Natural killer cell (primary cell): ENCODE results near the gene G6PC1. TPM values are rescaled to one million over a fixed set of nuclear protein-coding genes. Genes with fewer than 3 reads are reported as not detected.

Source experiments
- ATAC-seq, 3 donors: fragments of 150-1000 bp in 2 of 3; fragments of 200-7000 bp in 1 of 3; cut with Tn5 transposase; 1 replicate in 1 of 3; 2 replicates in 2 of 3; pipeline ENCODE4 v1.10.0; 2021; ENCODE audit warnings: mild to moderate bottlenecking in 2 of 3, moderate library complexity in 2 of 3
- DNase-seq, 2 donors: peaks; one replicate each; pipeline versions ENCODE4 v3.0.0 to v3.0.0-alpha.2; 2013 to 2021; ENCODE audit warnings: mixed read lengths in 1 of 2
- H3K27ac ChIP-seq: one replicate; pipeline ENCODE4 v1.5.1; 2013; ENCODE audit warnings: mild to moderate bottlenecking, low read length
- H3K27me3 ChIP-seq: one replicate; pipeline ENCODE4 v1.6.1; 2013; ENCODE audit warnings: low read length; ENCODE audit not compliant: control insufficient read depth, insufficient read depth
- H3K36me3 ChIP-seq: one replicate; pipeline ENCODE4 v1.6.1; 2013; ENCODE audit warnings: low read length; ENCODE audit not compliant: control insufficient read depth, insufficient read depth
- H3K4me1 ChIP-seq: one replicate; pipeline ENCODE4 v1.6.1; 2013; ENCODE audit warnings: low read length; ENCODE audit not compliant: control insufficient read depth, insufficient read depth
- H3K4me3 ChIP-seq: one replicate; pipeline ENCODE4 v1.5.1; 2013; ENCODE audit warnings: low read length
- H3K9me3 ChIP-seq: one replicate; pipeline ENCODE4 v1.6.1; 2013; ENCODE audit warnings: low read length; ENCODE audit not compliant: control insufficient read depth, insufficient read depth
- H3K27ac Mint-ChIP-seq, 2 donors: one replicate each; pipeline ENCODE4 v1.8.0; 2022; ENCODE audit warnings: mild to moderate bottlenecking in 2 of 2, mixed read lengths in 2 of 2, moderate library complexity in 1 of 2
- H3K27me3 Mint-ChIP-seq, 2 donors: one replicate each; pipeline ENCODE4 v1.8.0; 2022; ENCODE audit warnings: low read depth in 2 of 2, mixed read lengths in 2 of 2
- H3K36me3 Mint-ChIP-seq: one replicate; pipeline ENCODE4 v1.8.0; 2022; ENCODE audit warnings: mixed read lengths
- H3K4me1 Mint-ChIP-seq, 2 donors: one replicate each; pipeline ENCODE4 v1.8.0; 2022; ENCODE audit warnings: mixed read lengths in 2 of 2
- H3K4me3 Mint-ChIP-seq: one replicate; pipeline ENCODE4 v1.8.0; 2022; ENCODE audit warnings: mild to moderate bottlenecking, moderate library complexity, mixed read lengths
- H3K9me3 Mint-ChIP-seq, 2 donors: one replicate each; pipeline ENCODE4 v1.8.0; 2022; ENCODE audit warnings: mixed read lengths in 2 of 2
- CTCF ChIP-seq: fragments of 200-600 bp; IDR thresholded peaks from one replicate; pipeline ENCODE4 v1.8.0; 2022; ENCODE audit warnings: antibody characterized with exemption
- WGBS: methylation state at CpG from one replicate; pipeline ENCODE4 v1.1.7; 2013; ENCODE audit warnings: missing lambda C conversion rate; ENCODE audit not compliant: insufficient coverage; 5-methylcytosine and 5-hydroxymethylcytosine counted together
- intact Hi-C: fragments of 100-400 bp; cut with micrococcal nuclease; formaldehyde crosslinking; loops from one replicate; pipeline ENCODE4 v1.14.2; 2022
- total RNA-seq, 4 donors: library from RNA; stranded (reverse); fragments of 120-200 nt in 1 of 4; gene quantifications; one replicate each; pipeline versions ENCODE4 v1.2.3 to v1.2.4, GENCODE V29; 2013 to 2022

G6PC1 gene
- total RNA-seq, 3 donors from 2014 or later (not counting 1 experiment from before 2014, with no cell fraction given) = not detected

DNA sequence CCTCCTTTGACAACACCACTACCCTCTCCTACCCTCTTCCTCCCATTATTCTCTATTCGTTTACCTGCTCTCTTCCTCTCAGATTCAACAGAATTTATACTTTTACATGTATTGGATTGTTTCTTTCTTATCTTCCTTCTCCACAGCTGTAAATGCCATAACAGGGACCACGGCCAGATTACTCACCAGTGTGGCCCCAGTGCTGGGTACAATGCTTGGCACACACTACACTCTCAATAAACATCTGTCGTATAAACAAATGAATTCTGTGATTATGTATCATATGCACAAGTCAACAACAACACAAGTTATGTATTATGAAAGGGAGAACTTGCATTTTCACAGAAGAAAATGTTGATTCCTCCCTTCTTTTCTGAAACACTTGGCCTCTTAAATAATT is 43.6 kb downstream of the G6PC1 start:
- no peak for TF ChIP-seq CTCF
- Mint-ChIP-seq H3K27ac (no peak overlapping the region), H3K27me3 (peaks cover 0 to 4% of the 10 kb centered on the region in 2 donors), H3K36me3 (peaks cover 5% of the 10 kb centered on the region), H3K9me3 (no peaks in the 10 kb centered on the region), H3K4me1 (no peaks in the 10 kb centered on the region), H3K4me3 (no peak overlapping the region)
- no peak overlapping the region for H3K27ac ChIP-seq
- no peak overlapping the region for H3K4me3 ChIP-seq
- no peaks in the 10 kb centered on the region for H3K27me3 ChIP-seq
- H3K4me1 ChIP-seq = no peaks in the 10 kb centered on the region
- ATAC-seq (no peak), DNase-seq (no peak)
- 50% methylated on average over 2 of the region's 3 CpGs for WGBS
- intact Hi-C loops = no loop called here
- H3K9me3 ChIP-seq = no peaks in the 10 kb centered on the region
- peaks cover 7% of the 10 kb centered on the region for H3K36me3 ChIP-seq

GRCh38 chr17:42946812-42947211 is 46.2 kb downstream of the G6PC1 start:
- no peak for ATAC-seq
- no peak overlapping the region for H3K27ac ChIP-seq
- TF ChIP-seq CTCF = no peak
- no peaks in the 10 kb centered on the region for H3K27me3 ChIP-seq
- intact Hi-C loops = no loop called here
- H3K36me3 ChIP-seq = peaks cover 22% of the 10 kb centered on the region
- H3K4me1 ChIP-seq = no peaks in the 10 kb centered on the region
- H3K27me3 Mint-ChIP-seq = no peaks in the 10 kb centered on the region
- peaks cover 6% of the 10 kb centered on the region for H3K36me3 Mint-ChIP-seq
- H3K9me3 ChIP-seq = no peaks in the 10 kb centered on the region
- no peaks in the 10 kb centered on the region for H3K4me1 Mint-ChIP-seq
- no peak overlapping the region for H3K4me3 Mint-ChIP-seq
- H3K9me3 Mint-ChIP-seq = no peaks in the 10 kb centered on the region
- no peak for DNase-seq
- no peak overlapping the region for H3K27ac Mint-ChIP-seq
- WGBS = 100% methylated on average over 1 of the region's 1 CpG
- H3K4me3 ChIP-seq = no peak overlapping the region

DNA sequence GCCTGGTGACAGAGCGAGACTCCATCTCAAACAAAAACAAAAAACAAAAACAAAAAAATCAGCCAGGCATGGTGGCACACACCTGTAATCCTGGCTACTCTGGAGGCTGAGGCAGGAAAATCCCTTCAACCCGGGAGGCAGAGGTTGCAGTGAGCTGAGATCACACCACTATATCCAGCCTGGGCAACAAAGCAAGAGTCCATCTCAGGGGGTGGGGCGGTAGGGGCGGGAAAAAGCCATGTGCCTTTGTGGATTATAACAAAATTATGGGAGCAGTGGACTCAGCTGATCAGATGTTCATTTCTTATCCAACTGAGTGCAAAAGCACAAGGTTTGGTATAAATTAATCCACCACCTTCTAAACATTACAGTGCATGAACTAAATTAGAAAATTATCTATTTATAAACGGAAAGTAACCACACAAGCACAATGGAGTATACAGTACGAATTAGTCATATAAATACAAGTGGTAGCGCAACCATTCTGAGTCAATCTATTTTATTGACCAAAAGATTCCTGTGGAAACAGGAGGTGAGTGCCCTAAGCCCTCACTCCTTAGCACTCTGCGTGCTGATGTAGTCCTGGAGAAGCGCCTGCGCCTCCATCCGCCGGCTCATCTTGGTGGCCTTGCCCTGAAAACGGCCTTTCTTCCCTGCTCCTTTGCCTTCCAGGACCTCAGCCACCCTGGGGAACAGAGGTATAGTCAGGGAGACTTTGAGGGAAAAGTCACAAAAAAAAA is 49.6 kb downstream of the G6PC1 start:
- no peaks in the 10 kb centered on the region for H3K9me3 Mint-ChIP-seq
- H3K36me3 ChIP-seq = peaks cover 46% of the 10 kb centered on the region
- no peak overlapping the region for H3K27ac Mint-ChIP-seq
- H3K4me3 ChIP-seq = no peak overlapping the region
- no peaks in the 10 kb centered on the region for H3K9me3 ChIP-seq
- intact Hi-C loops = no loop called here
- H3K4me1 ChIP-seq = no peaks in the 10 kb centered on the region
- H3K27me3 ChIP-seq = no peaks in the 10 kb centered on the region
- H3K4me1 Mint-ChIP-seq = no peaks in the 10 kb centered on the region
- 98% methylated on average over 11 of the region's 13 CpGs for WGBS
- DNase-seq (no peak), ATAC-seq (no peak)
- peaks cover 14% of the 10 kb centered on the region for H3K36me3 Mint-ChIP-seq
- TF ChIP-seq CTCF = no peak
- no peaks in the 10 kb centered on the region for H3K27me3 Mint-ChIP-seq
- no peak overlapping the region for H3K4me3 Mint-ChIP-seq
- H3K27ac ChIP-seq = no peak overlapping the region

Other genes with a start within 250 kb of the G6PC1 start
- gene TUBG2, start 241.5 kb upstream of the G6PC1 start, total RNA-seq = 10 to 100 TPM in 1 of 3 donors, 1 to 10 TPM in 2; 7.8 to 14.2 (median 9.6) TPM
- 1 to 10 TPM in 1 of 3 donors, under 1 TPM in 2; 0.14 to 1.8 (median 0.26) TPM for gene PLEKHH3, start 223.8 kb upstream of the G6PC1 start, total RNA-seq
- gene CCR10, start 219.0 kb upstream of the G6PC1 start, total RNA-seq = 1 to 10 TPM; 1.2 to 2.6 (median 1.2) TPM
- under 1 TPM; 0.33 to 0.85 (median 0.39) TPM for gene CNTNAP1, start 218.3 kb upstream of the G6PC1 start, total RNA-seq
- gene EZH1, start 155.8 kb upstream of the G6PC1 start, total RNA-seq = 10 to 100 TPM; 68.8 to 92.7 (median 74.1) TPM
- gene RAMP2, start 139.6 kb upstream of the G6PC1 start, total RNA-seq = not detected
- gene VPS25, start 127.3 kb upstream of the G6PC1 start, total RNA-seq = 10 to 100 TPM; 39.9 to 46.4 (median 41.5) TPM
- under 1 TPM in 2 of 3 donors, not detected in 1; 0.09 to 0.13 TPM for gene WNK4, start 120.2 kb upstream of the G6PC1 start, total RNA-seq
- gene COA3, start 102.1 kb upstream of the G6PC1 start, total RNA-seq = 10 to 100 TPM; 12.9 to 19.3 (median 13.1) TPM
- not detected for gene CNTD1, start 101.9 kb upstream of the G6PC1 start, total RNA-seq
- 100 to 1,000 TPM; 148 to 164 (median 150) TPM for gene BECN1, start 76.5 kb upstream of the G6PC1 start, total RNA-seq
- gene PSME3, start 67.4 kb upstream of the G6PC1 start, total RNA-seq = 10 to 100 TPM; 82.8 to 92.5 (median 90.6) TPM
- 1 to 10 TPM; 3.0 to 3.9 (median 3.5) TPM for gene AOC2, start 56.2 kb upstream of the G6PC1 start, total RNA-seq
- gene AOC3, start 49.6 kb upstream of the G6PC1 start, total RNA-seq = 1 to 10 TPM in 1 of 3 donors, under 1 TPM in 2; 0.52 to 1.0 (median 0.73) TPM
- gene AARSD1, start 63.7 kb downstream of the G6PC1 start, total RNA-seq = 10 to 100 TPM; 46.1 to 61.8 (median 57.1) TPM
- under 1 TPM in 2 of 3 donors, not detected in 1; 0.53 to 0.87 TPM for gene PTGES3L, start 79.3 kb downstream of the G6PC1 start, total RNA-seq
- 10 to 100 TPM; 11.6 to 15.8 (median 14.6) TPM for gene RUNDC1, start 79.8 kb downstream of the G6PC1 start, total RNA-seq
- 100 to 1,000 TPM; 555 to 671 (median 608) TPM for gene RPL27, start 97.6 kb downstream of the G6PC1 start, total RNA-seq
- 10 to 100 TPM; 50.0 to 66.8 (median 59.4) TPM for gene IFI35, start 106.0 kb downstream of the G6PC1 start, total RNA-seq
- 10 to 100 TPM; 21.1 to 32.1 (median 31.9) TPM for gene VAT1, start 121.6 kb downstream of the G6PC1 start, total RNA-seq
- under 1 TPM; 0.12 to 0.58 (median 0.14) TPM for gene RND2, start 124.4 kb downstream of the G6PC1 start, total RNA-seq
- 1 to 10 TPM; 5.7 to 9.9 (median 8.6) TPM for gene BRCA1, start 224.6 kb downstream of the G6PC1 start, total RNA-seq